B cell (primary cell): Measurements from ENCODE around the gene TBC1D10A. TPM values are rescaled to one million over a fixed set of nuclear protein-coding genes. Genes with fewer than 3 reads are reported as not detected.

ENCODE experiments used
- ATAC-seq: fragments of 200-7000 bp; cut with Tn5 transposase; one replicate; pipeline ENCODE4 v1.10.0; 2021; ENCODE audit warnings: low read depth, mild to moderate bottlenecking, moderate number of reproducible peaks, moderate library complexity
- CTCF ChIA-PET: fragments of 350-600 bp; sonication (Branson Sonifier 250); formaldehyde crosslinking; loops from one replicate; lab custom pipeline; 2021; ENCODE audit warnings: antibody characterized with exemption, inconsistent platforms; lab: Charles Lee
- POLR2A ChIA-PET: fragments of 350-600 bp; sonication (Branson Sonifier 250); formaldehyde crosslinking; loops from one replicate; lab custom pipeline; 2021; ENCODE audit warnings: antibody characterized with exemption; lab: Charles Lee
- DNase-seq: peaks from one replicate; pipeline ENCODE4 v3.0.0; 2013
- H2AFZ ChIP-seq: 2 replicates; pipeline ENCODE4 v1.6.1; 2012; ENCODE audit warnings: mild to moderate bottlenecking, low read depth, low read length; ENCODE audit not compliant: insufficient read depth, poor library complexity, severe bottlenecking
- H3K27ac ChIP-seq, 2 donors: 1 replicate in 1 of 2; 2 replicates in 1 of 2; pipeline ENCODE4 v1.5.1; 2012 to 2013; ENCODE audit warnings: low read length in 2 of 2, mild to moderate bottlenecking in 2 of 2, moderate library complexity in 1 of 2
- H3K27me3 ChIP-seq, 4 experiments: fragments of 200-600 bp in 1 of 4; sonication (generic) in 1 of 4; replicated peaks in 1 of 4; 1 replicate in 2 of 4; 2 replicates in 2 of 4; pipeline versions ENCODE4 v1.6.1 to v1.7.0; 2013 to 2016; ENCODE audit warnings: low read length in 3 of 4, mild to moderate bottlenecking in 2 of 4, mixed read lengths in 1 of 4, moderate library complexity in 1 of 4; ENCODE audit not compliant: insufficient read depth in 4 of 4, control insufficient read depth in 3 of 4; ENCODE audit errors: control extremely low read depth in 1 of 4
- H3K36me3 ChIP-seq, 2 experiments: replicated peaks in 1 of 2; 1 replicate in 1 of 2; 2 replicates in 1 of 2; pipeline versions ENCODE4 v1.6.1 to v1.7.1; 2013; ENCODE audit warnings: low read length in 1 of 2; ENCODE audit not compliant: insufficient read depth in 2 of 2, control insufficient read depth in 1 of 2; ENCODE audit errors: control extremely low read depth in 1 of 2, extremely low read depth in 1 of 2
- H3K4me1 ChIP-seq, 2 donors: fragments of 200-600 bp in 1 of 2; sonication (generic) in 1 of 2; 1 replicate in 1 of 2; 2 replicates in 1 of 2; pipeline versions ENCODE4 v1.5.1 to v1.6.1; 2013 to 2017; ENCODE audit warnings: low read length in 2 of 2; ENCODE audit not compliant: control insufficient read depth in 2 of 2, insufficient read depth in 2 of 2
- H3K4me2 ChIP-seq: replicated peaks from 2 replicates; pipeline ENCODE3; 2012; ENCODE audit warnings: mild to moderate bottlenecking, low read depth, low read length; ENCODE audit not compliant: poor library complexity, severe bottlenecking
- H3K4me3 ChIP-seq, 5 experiments: fragments of 200-600 bp in 1 of 5; sonication (generic) in 1 of 5; 1 replicate in 3 of 5; 2 replicates in 2 of 5; pipeline versions ENCODE4 v1.5.1 to v1.7.0; 2011 to 2016; ENCODE audit warnings: low read length in 4 of 5, mild to moderate bottlenecking in 4 of 5, low read depth in 2 of 5, control low read depth in 1 of 5, moderate library complexity in 1 of 5; ENCODE audit not compliant: insufficient read depth in 1 of 5; ENCODE audit errors: control extremely low read depth in 1 of 5, extremely low read depth in 1 of 5
- H3K79me2 ChIP-seq: fragments of 200-600 bp; sonication (generic); one replicate; pipeline ENCODE4 v1.6.0; 2016; ENCODE audit warnings: low read length; ENCODE audit not compliant: control insufficient read depth, insufficient read depth
- H3K9ac ChIP-seq: fragments of 200-600 bp; sonication (generic); 2 replicates; pipeline ENCODE4 v1.6.1; 2017; ENCODE audit warnings: mild to moderate bottlenecking, low read length, moderate library complexity
- H3K9me3 ChIP-seq, 3 donors: one replicate each; pipeline versions ENCODE4 v1.6.1 to v1.7.1; 2013; ENCODE audit warnings: low read length in 2 of 3; ENCODE audit not compliant: control insufficient read depth in 2 of 3, insufficient read depth in 1 of 3; ENCODE audit errors: control extremely low read depth in 1 of 3
- H4K20me1 ChIP-seq: 2 replicates; pipeline ENCODE4 v1.6.0; 2012; ENCODE audit warnings: mild to moderate bottlenecking, low read length; ENCODE audit not compliant: insufficient read depth, control insufficient read depth, poor library complexity, severe bottlenecking
- H3K27ac Mint-ChIP-seq: one replicate; pipeline ENCODE4 v1.8.0; 2021; ENCODE audit warnings: mixed read lengths
- H3K27me3 Mint-ChIP-seq: one replicate; pipeline ENCODE4 v1.8.0; 2021; ENCODE audit warnings: mixed read lengths
- H3K4me1 Mint-ChIP-seq: one replicate; pipeline ENCODE4 v1.8.0; 2021; ENCODE audit warnings: mixed read lengths
- H3K4me3 Mint-ChIP-seq: one replicate; pipeline ENCODE4 v1.8.0; 2021; ENCODE audit warnings: mixed read lengths
- H3K9me3 Mint-ChIP-seq: one replicate; pipeline ENCODE4 v1.8.0; 2022; ENCODE audit warnings: mixed read lengths; ENCODE audit not compliant: insufficient read depth
- EZH2 ChIP-seq: IDR thresholded peaks from 2 replicates; pipeline ENCODE4 v1.6.1; 2012; ENCODE audit warnings: borderline replicate concordance, low read depth, mild to moderate bottlenecking, moderate library complexity, low read length; ENCODE audit not compliant: insufficient read depth, poor library complexity, severe bottlenecking
- WGBS: methylation state at CpG from one replicate; pipeline ENCODE4 v1.1.5; 2013; ENCODE audit warnings: missing lambda C conversion rate; ENCODE audit not compliant: insufficient coverage; 5-methylcytosine and 5-hydroxymethylcytosine counted together
- intact Hi-C: fragments of 100-400 bp; cut with micrococcal nuclease; formaldehyde crosslinking; loops from one replicate; pipeline ENCODE4 v1.10.0; 2022
- polyA plus RNA-seq: library from polyadenylated mRNA; depleted of rRNA; stranded (reverse); fragments of >200 nt; gene quantifications from 2 replicates; pipeline ENCODE4 v1.2.3, GENCODE V29; 2012
- total RNA-seq, 2 donors: library from RNA; stranded (reverse); fragments of 120-200 nt in 1 of 2; gene quantifications; 1 replicate in 1 of 2; 2 replicates in 1 of 2; pipeline versions ENCODE4 v1.2.3 to v1.2.4, GENCODE V29; 2013 to 2022
- TF ChIP-seq, protein P1 (sequence below): fragments of 200-600 bp; IDR thresholded peaks from one replicate; pipeline ENCODE4 v1.8.0; 2022; ENCODE audit warnings: antibody characterized with exemption, mild to moderate bottlenecking

Gene TBC1D10A
- total and polyA plus RNA-seq, 2 donors (not counting 1 experiment from before 2014, with no cell fraction given): 45.2 to 58.4 TPM

DNA sequence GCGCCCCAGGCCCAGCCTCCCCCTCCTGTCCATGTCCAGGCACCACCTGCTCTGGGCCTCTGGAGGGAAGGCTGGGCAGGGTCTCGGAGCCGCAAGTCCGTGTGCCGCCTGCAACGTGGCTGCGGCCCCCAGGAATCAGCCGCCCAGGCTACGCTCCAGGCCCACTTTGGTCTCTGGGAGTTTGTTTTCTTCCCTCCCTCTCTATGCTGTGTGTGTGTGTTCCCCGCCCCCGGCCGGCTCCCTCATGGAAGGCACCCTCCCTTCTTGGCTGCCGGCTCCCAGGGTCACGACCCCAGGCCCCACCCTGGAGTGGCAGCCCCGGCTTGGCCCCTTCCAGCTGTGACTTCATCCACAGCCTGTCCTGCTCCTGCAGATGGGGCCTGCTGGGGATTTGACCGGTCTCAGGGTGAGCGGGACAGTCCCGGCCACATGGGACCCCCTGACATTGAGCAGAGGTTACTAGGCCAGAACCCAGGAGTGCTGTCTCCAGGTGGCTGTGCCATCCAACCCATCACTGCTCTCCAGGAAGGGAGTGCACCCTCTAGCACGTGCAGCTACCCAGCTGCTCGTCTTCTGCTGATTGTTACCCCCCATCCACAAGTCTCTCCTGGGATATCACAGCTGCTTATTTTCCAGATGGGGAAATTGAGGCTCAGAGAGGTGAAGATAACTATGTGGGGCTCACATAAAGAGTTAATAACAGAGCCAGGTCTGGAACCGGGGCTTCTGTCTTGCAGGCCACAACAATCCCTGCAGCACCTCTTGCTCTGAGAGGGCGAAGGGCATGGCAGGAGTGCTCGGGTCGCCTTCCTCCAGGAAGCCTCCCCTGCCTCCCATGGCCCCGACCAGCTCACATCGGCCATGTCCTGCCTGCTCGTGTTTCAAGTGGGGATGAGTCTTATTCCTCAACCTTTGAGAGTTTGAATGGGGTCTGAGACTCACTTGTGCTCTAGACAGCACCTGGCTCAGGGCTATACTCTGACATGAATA is 77.4 kb downstream of the TBC1D10A start:
- Histone ChIP-seq H3K4me2 (no peak overlapping the region), H3K79me2 (no peaks in the 10 kb centered on the region), H3K36me3 (no peaks in the 10 kb centered on the region), H3K27me3 (peaks cover 0 to 39% (median 19%) of the 10 kb centered on the region in 4 experiments), H3K9ac (no peak overlapping the region), H3K4me1 (peaks cover 14 to 20% of the 10 kb centered on the region in 2 donors), H2AFZ (no peak overlapping the region), H3K27ac (no peak overlapping the region), H4K20me1 (no peaks in the 10 kb centered on the region), H3K9me3 (peaks cover 0 to 4% (median 0%) of the 10 kb centered on the region in 3 donors), H3K4me3 (no peak overlapping the region)
- no peak for ATAC-seq
- H3K27me3 Mint-ChIP-seq: peaks cover 42% of the 10 kb centered on the region
- no peak for TF ChIP-seq EZH2
- TF ChIP-seq, protein P1, sequence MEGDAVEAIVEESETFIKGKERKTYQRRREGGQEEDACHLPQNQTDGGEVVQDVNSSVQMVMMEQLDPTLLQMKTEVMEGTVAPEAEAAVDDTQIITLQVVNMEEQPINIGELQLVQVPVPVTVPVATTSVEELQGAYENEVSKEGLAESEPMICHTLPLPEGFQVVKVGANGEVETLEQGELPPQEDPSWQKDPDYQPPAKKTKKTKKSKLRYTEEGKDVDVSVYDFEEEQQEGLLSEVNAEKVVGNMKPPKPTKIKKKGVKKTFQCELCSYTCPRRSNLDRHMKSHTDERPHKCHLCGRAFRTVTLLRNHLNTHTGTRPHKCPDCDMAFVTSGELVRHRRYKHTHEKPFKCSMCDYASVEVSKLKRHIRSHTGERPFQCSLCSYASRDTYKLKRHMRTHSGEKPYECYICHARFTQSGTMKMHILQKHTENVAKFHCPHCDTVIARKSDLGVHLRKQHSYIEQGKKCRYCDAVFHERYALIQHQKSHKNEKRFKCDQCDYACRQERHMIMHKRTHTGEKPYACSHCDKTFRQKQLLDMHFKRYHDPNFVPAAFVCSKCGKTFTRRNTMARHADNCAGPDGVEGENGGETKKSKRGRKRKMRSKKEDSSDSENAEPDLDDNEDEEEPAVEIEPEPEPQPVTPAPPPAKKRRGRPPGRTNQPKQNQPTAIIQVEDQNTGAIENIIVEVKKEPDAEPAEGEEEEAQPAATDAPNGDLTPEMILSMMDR: no peak
- 94% methylated on average over 24 of the region's 27 CpGs for WGBS
- peaks cover 13% of the 10 kb centered on the region for H3K4me1 Mint-ChIP-seq
- H3K4me3 Mint-ChIP-seq: no peak overlapping the region
- no peak overlapping the region for H3K27ac Mint-ChIP-seq
- no peak for DNase-seq
- POLR2A ChIA-PET: interaction anchor here (0.6 kb wide), 1 partner anchor 145 kb away, joined by 6 read pairs; no protein-coding TSS in a partner anchor
- CTCF ChIA-PET: interaction anchor here (1.3 kb wide), 1 partner anchor 14 kb away, joined by 4 read pairs; no protein-coding TSS in a partner anchor
- intact Hi-C loops: no loop called here
- no peaks in the 10 kb centered on the region for H3K9me3 Mint-ChIP-seq

DNA sequence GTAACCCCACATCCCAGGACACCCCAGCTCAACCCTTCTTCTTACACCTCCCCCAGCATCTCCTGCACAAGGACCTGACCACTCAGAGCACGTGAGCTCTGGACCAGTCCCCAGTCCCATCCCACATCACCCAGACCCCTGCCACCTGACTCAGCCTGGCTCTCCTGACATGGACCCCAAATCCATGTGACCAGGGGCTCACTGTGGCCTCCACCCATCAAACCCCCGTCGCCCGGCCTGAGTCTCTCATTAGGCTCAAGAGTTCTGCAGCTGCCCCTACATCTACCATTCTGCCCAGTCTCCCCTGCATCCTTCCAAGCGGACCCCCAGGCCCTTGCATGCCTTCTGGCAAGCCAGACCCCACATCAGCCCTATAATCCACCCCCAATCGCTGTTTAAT is 78.3 kb downstream of the TBC1D10A start:
- 84% methylated on average over 6 of the region's 6 CpGs for WGBS
- peaks cover 14 to 20% of the 10 kb centered on the region in 2 donors for H3K4me1 ChIP-seq
- H3K4me3 ChIP-seq: no peak overlapping the region
- H2AFZ ChIP-seq: no peak overlapping the region
- intact Hi-C loops: no loop called here
- POLR2A ChIA-PET: no interaction called here
- Mint-ChIP-seq H3K4me3 (peak overlapping the region; percentile 26), H3K27me3 (peaks cover 48% of the 10 kb centered on the region), H3K9me3 (no peaks in the 10 kb centered on the region), H3K4me1 (peaks cover 13% of the 10 kb centered on the region), H3K27ac (peak overlapping the region; percentile 50)
- no peaks in the 10 kb centered on the region for H3K36me3 ChIP-seq
- H3K9me3 ChIP-seq: peaks cover 0 to 4% (median 0%) of the 10 kb centered on the region in 3 donors
- no peak overlapping the region for H3K9ac ChIP-seq
- H3K27me3 ChIP-seq: peaks cover 0 to 39% (median 19%) of the 10 kb centered on the region in 4 experiments
- no peak overlapping the region for H3K27ac ChIP-seq
- H3K4me2 ChIP-seq: no peak overlapping the region
- CTCF ChIA-PET: interaction anchor here (1.3 kb wide), 1 partner anchor 15 kb away, joined by 4 read pairs; no protein-coding TSS in a partner anchor
- DNase-seq (no peak), ATAC-seq (no peak)
- TF ChIP-seq, protein P1: no peak
- TF ChIP-seq EZH2: no peak
- no peaks in the 10 kb centered on the region for H4K20me1 ChIP-seq
- no peaks in the 10 kb centered on the region for H3K79me2 ChIP-seq
